GM12801 (cell line): ENCODE results near the gene LPCAT3.

Experiments used
- CTCF ChIP-seq: IDR thresholded peaks from one replicate; pipeline ENCODE4 v1.5.1; 2011; ENCODE audit warnings: control low read depth; ENCODE audit not compliant: insufficient read length; ENCODE audit errors: extremely low read depth

The LPCAT3 gene

GRCh38 chr12:6951551-6952120 lies 66.6 kb downstream of the LPCAT3 start:
- no peak for TF ChIP-seq CTCF

- no peak for TF ChIP-seq CTCF
Measured at GRCh38 chr12:6950811-6951540, 67.3 kb downstream of the LPCAT3 start, which contains the start of gene PTPN6. PTPN6 (plus strand) TSS chr12:6951356; CDS start chr12:6951513, 157 bp downstream.

GRCh38 chr12:6950401-6950801 lies 67.9 kb downstream of the LPCAT3 start:
- no peak for TF ChIP-seq CTCF

GRCh38 chr12:6948873-6949594 lies 69.2 kb downstream of the LPCAT3 start:
- no peak for TF ChIP-seq CTCF

- TF ChIP-seq CTCF: no peak
Measured at GRCh38 chr12:6947615-6948014, 70.7 kb downstream of the LPCAT3 start.

GRCh38 chr12:6946920-6947374 lies 71.3 kb downstream of the LPCAT3 start:
- no peak for TF ChIP-seq CTCF
